ENCODE data around the gene LINC00305.

The LINC00305 gene

DNA sequence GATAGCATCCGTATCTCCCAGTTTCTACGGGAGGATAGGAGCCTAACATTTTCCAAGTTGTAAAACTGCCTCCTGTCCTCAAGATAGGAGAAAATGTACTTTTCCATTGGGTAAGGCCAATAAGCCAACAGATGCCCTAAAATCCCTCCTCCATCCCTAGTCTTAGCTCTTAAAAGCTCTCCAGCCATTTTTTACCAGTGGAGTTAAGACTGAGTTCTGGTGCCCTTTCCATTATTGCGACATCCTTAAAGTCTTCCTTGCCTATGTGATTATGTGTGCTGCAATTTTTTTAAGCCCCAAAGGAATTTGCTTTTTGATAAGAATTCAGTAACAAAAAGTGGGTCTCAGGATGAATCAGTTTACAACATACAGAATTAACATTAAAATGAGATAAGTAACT, 33.0 kb downstream of the LINC00305 start:
- no peak for DNase-seq (ENCODE audit: low read depth, low spot score)

DNA sequence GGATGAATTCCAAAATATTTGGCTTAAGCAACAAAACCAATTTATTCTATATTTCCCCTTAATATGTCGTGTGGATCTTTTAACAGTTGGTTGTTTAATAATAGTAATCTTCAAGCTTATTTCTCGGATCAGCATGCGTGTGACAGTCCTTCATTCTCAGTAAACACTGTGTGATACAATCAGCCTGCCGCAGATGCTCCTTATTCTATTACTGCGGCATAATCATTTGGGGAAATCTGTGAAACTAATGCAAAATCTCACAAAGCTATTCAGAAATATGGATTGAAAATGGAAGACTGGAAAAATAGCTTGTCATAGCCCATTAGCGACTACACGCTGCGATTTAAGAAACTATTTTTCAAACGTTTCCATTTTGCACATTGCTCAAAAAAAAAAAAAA, 36.9 kb downstream of the LINC00305 start:
- DNase-seq (ENCODE audit: low read depth, low spot score): no peak

- no peak for DNase-seq (ENCODE audit: low read depth, low spot score)
Measured at GRCh38 chr18:64110692-64111480, 38.0 kb downstream of the LINC00305 start.

- DNase-seq (ENCODE audit: low read depth, low spot score): no peak
Measured at GRCh38 chr18:64103986-64104385, 44.9 kb downstream of the LINC00305 start.

DNA sequence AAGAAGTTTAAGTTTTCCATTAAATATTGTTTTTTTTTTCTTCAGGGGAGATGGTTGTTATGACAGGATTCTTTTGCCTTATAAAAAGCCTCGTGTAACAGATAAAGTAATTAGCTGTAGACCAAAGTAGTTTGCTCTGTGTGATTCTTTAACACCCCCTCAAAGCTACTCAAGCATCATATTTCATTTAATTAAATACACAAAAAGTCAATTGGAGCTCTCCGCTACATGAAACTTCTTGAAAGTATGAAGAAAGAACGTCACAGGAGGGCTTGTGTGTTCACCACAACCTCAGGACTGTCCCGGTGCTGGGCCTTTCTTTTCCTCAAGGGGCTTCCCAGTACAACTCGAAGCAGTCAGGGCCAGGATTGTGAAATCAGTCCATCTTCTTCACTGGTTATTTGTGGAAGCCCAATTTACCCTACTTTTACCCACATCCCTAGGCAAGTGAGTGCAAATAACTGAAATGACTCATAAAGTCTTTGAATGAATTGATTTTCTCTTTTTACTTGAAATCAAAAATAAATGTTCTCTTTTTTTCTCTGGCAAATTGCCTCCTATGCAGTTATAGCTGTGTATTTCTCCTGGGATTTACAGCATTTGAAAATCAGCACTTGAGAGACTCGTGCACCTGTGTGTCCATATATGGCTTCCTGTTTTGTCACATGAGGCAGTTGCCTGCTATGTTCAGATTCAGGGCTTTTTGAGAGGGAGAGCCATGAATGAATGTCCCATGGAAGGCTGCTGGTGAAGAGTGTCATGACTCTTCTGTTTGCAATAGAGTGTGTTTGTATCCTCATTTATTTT, 48.6 kb downstream of the LINC00305 start:
- DNase-seq (ENCODE audit: low read depth, low spot score): no peak

- no peak for DNase-seq (ENCODE audit: low read depth, low spot score)
Measured at GRCh38 chr18:64099244-64099643, 49.6 kb downstream of the LINC00305 start.

DNA sequence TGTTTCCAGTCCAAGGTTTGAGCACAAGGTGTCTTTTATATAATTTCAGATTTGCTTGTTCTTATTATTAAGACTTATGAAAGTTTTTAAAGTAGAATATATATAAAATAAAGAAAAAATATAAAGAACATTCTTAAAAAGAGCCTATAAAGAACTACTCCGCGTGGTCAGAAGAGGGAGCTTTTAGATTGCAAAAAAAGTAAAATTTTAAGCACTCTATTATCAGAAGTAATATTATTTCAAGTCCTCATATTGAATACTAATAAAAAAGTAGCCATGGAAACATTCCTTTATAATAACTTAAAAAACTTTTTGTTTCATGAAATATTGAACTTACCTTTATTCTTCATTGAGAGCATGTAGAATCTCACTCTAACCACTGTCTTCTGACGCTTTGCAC, 51.4 kb downstream of the LINC00305 start:
- DNase-seq (ENCODE audit: low read depth, low spot score): no peak

GRCh38 chr18:64095056-64095455, 53.8 kb downstream of the LINC00305 start:
- DNase-seq (ENCODE audit: low read depth, low spot score): no peak

DNA sequence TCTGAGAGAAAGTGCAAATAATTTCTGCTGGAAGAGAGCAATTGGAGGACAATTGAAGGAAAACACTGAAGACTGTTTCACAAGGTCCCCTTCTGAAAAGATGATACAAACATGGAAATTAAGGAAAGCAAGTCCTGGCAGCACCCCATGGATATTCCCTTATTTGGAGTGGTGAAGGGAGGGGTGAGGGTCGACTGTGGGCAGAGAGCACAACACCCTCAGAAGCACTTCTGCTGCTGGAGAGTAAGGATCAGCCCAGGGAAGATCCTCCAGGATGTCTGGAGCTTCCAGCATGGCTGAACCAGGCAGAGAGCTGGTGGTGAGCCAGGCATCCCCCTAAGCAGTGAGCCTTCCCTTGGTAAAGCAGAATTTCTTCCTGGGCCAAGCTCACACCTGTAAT, 54.7 kb downstream of the LINC00305 start:
- no peak for DNase-seq (ENCODE audit: low read depth, low spot score)

DNA sequence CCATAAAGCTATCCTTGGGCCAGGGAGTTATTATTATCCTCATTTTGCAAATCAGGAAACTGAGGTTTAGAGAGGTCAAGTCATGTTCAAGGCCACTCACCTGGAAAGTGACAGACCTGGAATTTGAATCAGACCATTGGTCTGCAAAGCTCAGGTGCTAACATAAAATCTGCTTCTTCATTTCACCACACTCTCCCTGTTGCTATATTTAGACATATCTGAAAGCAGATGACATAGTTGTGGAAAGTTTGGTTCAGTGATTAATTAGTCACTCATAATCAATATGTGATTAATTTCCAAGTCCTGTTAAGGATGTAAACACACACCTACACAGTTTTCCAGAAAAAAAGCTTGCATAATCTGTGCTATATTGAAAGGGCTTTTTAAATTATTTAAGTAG, 57.4 kb downstream of the LINC00305 start:
- no peak for DNase-seq (ENCODE audit: low read depth, low spot score)

DNA sequence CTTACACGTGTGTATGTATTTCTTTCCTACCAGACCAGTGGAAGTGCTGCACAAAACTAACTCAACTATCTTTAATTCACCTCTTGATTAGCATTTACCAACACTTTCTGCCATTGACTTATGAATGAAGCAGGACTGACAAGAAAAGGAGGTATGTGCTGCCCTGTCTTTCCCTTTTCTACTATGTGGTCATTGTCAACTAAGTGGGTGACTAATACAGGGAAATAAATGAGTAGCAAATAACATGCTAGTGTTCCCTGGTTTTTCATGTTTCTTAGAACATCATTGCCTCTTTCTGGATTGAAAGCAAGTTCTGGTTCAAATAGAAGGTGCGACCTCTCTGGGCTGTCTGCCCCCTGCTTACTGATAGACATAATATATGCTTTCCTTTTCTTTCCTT, 58.0 kb downstream of the LINC00305 start:
- DNase-seq (ENCODE audit: low read depth, low spot score): no peak

DNA sequence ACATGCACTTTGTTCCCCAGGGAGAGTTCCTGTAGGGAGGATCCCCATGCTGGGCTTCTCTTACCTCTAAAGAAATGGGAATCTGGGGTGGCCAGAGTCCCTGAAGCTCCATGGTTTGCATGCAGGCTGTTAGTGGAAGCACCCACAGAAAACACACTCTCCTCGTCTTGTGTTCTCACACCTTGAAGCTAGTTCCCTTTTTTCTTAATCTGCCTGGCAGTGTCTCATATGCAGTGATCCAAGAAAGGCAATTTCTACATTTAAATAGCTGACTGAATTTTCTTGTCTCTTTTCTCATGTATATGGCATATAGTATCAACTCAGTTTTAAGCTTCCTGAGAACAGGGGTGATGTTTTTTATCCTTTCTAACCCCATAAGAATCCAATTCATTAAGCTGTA, 65.0 kb downstream of the LINC00305 start:
- no peak for DNase-seq (ENCODE audit: low read depth, low spot score)

- no peak for DNase-seq (ENCODE audit: low read depth, low spot score)
Measured at GRCh38 chr18:64082513-64082912, 66.4 kb downstream of the LINC00305 start.

DNA sequence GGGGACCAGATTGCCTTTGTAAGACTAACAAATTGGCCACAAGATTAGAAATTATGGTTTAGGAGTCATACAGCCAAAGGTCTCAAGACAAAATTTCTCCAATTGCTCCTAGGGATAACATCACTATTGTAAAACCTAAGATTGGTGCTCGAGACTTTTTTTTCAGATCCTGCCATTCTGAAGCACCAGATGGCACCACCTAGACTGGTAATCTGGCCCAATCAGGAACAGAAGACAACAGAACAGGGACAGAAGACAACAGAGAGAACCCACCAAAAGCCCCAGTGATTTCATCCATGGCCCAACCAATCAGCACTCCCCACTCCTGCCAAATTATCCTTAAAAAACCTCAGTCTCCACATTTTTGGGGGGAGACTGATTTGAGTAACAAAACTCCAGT, 66.8 kb downstream of the LINC00305 start:
- no peak for DNase-seq (ENCODE audit: low read depth, low spot score)

- no peak for DNase-seq (ENCODE audit: low read depth, low spot score)
Measured at GRCh38 chr18:64073971-64074370, 74.9 kb downstream of the LINC00305 start.

GRCh38 chr18:64055019-64055418, 93.9 kb downstream of the LINC00305 start:
- DNase-seq (ENCODE audit: low read depth, low spot score): no peak

DNA sequence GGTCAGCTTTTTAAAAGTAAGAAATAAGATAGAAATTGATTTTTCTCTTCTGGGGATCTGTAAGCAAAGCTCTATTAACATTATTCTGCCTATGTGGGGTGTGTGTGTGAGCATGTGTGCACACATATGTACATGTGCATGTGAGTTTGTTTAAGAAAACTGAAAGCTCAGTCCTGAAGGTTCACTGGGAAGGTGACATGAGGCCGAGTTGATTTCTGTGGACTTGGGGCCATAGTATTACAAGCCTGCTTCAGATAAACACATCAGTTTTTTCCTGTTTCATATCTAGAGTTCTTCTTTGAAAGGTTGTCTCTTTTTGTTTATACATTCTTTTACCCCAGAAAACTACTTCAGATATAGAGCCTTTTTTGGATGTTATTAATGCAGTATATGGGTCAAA, 95.6 kb downstream of the LINC00305 start:
- no peak for DNase-seq (ENCODE audit: low read depth, low spot score)

GRCh38 chr18:64052772-64053171, 96.1 kb downstream of the LINC00305 start:
- DNase-seq (ENCODE audit: low read depth, low spot score): no peak

DNA sequence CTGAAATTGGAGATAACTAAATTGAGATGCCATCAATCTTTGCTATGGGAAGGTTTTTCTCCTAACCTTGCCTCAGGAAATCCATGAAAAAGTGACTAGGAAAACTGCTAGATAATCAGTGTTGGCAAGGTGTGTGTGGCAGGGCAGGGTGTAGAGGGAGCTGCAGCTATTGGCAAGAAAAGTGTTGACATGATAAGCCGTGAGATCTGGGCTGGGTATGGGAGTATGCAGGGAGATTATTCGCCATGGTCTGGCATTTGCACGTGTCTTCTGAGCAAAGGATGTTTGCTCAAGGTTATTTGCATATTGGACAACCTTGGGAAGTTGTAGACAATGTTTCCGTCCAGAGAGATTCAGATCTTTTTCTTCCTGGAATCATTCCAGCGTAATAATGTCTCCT, 104.3 kb downstream of the LINC00305 start:
- DNase-seq (ENCODE audit: low read depth, low spot score): no peak

DNA sequence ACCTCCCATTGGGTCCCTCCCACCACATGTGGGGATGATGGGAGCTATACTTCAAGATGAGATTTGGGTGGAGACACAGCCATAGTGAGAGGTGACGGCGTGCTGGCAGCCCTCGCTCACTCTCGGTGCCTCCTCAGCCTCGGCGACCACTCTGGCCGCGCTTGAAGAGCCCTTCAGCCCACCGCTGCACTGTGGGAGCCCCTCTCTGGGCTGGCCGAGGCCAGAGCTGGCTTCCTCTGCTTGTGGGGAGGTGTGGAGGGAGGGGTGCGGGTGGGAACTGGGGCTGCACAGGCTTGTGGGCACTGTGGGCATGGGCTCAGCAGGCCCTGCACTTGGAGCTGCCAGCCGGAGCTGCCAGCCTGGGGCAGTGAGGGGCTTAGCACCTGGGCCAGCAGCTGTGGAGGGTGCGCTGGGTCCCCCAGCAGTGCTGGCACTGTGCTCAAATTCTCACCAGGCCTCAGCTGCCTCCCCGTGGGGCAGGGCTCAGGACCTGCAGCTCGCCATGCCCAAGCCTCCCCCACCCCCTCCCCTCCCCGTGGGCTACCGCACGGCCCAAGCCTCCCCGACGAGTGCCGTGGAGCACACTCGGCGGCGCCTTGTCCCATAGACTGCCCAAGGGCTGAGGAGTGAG, 106.0 kb downstream of the LINC00305 start:
- no peak for DNase-seq (ENCODE audit: low read depth, low spot score)

DNA sequence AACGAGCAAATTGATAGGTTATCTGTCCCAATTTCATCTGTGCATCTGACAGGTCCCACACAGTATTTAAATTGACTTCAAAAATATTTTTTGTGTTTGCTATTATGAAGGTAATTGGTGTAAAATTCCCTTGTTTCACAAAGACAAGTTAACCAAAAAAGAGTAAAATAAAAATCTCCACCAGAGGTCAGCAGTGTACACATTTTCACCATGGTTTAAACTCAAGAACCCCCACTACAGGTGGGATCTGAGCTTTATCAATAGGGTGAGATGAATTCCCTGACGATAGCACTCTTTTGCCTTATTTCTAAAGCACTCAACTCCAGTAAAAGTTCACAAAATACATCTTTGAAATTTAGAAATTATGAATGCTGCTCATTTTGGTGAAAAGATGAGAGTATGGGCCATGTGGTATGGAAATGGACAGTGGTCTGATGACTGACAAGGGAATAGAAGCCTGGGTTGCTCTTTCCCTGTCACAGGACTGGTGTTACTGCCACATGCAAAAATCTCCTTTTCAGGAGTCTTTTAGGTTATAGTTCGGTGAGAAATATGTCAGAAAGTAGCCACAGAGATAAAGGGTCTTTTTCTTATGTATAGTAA, 111.0 kb downstream of the LINC00305 start:
- no peak for DNase-seq (ENCODE audit: low read depth, low spot score)

DNA sequence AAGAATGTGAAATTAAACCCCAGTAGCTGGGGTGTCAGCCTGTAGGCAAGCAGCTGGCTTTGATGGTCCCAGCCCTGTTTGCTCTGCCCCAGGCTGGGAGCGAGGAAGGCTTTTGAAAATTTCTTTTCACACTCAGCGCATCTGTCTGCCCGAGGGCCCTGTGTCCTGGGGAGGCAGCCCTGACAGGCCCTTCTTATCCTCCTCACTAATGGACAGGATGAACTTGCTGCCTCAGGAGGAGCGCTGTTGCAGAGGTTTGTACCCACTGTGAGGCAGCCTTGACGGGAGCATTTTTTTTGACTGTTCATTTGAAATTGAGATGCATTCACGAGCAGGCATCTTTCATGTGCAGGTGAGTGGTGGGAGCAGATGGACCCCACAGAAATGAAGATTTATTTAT, 116.6 kb downstream of the LINC00305 start:
- DNase-seq (ENCODE audit: low read depth, low spot score): no peak

All from activated CD4-positive, CD25-positive, alpha-beta regulatory T cell treated with anti-CD3 and anti-CD28 coated beads, Interleukin-2, amount 50 U/mL, for 16 hours (primary cell).